WTC11 (cell line): Measurements from ENCODE around the gene NOC2L. TPM values are rescaled to one million over a fixed set of nuclear protein-coding genes. Genes with fewer than 3 reads are reported as not detected.

Experiments used
- ATAC-seq: fragments of 200-7000 bp; cut with Tn5 transposase; 2 replicates; pipeline ENCODE4 v1.10.0; 2021; ENCODE audit warnings: mild to moderate bottlenecking, moderate library complexity
- CTCF ChIA-PET: fragments of 300-600 bp; sonication (Branson Sonifier 250); formaldehyde crosslinking; loops from one replicate; lab custom pipeline; 2021; ENCODE audit warnings: antibody characterized with exemption; lab: Charles Lee
- POLR2A ChIA-PET: fragments of 350-600 bp; sonication (Branson Sonifier 250); formaldehyde crosslinking; loops from one replicate; lab custom pipeline; 2021; ENCODE audit warnings: antibody characterized with exemption; lab: Charles Lee
- DNase-seq: peaks from one replicate; pipeline ENCODE4 v3.0.0; 2021; ENCODE audit warnings: low spot score
- H3K27ac Mint-ChIP-seq: 2 replicates; pipeline ENCODE4 v1.8.0; 2021; ENCODE audit warnings: mixed read lengths
- H3K27me3 Mint-ChIP-seq: 2 replicates; pipeline ENCODE4 v1.8.0; 2021; ENCODE audit warnings: low read depth, mild to moderate bottlenecking, moderate library complexity, mixed read lengths
- H3K36me3 Mint-ChIP-seq: 2 replicates; pipeline ENCODE4 v1.8.0; 2021; ENCODE audit warnings: mixed read lengths
- H3K4me1 Mint-ChIP-seq: 2 replicates; pipeline ENCODE4 v1.8.0; 2022; ENCODE audit warnings: mixed read lengths
- H3K4me3 Mint-ChIP-seq: 2 replicates; pipeline ENCODE4 v1.8.0; 2021; ENCODE audit warnings: mild to moderate bottlenecking, moderate library complexity, mixed read lengths
- H3K9me3 Mint-ChIP-seq: 2 replicates; pipeline ENCODE4 v1.8.0; 2021; ENCODE audit warnings: mixed read lengths
- AFF4 ChIP-seq: sonication (generic); formaldehyde crosslinking; IDR thresholded peaks from 2 replicates; pipeline ENCODE4 v1.8.1; 2023; ENCODE audit warnings: mild to moderate bottlenecking, missing genetic modification reagents, borderline replicate concordance
- CDX4 ChIP-seq: fragments of 250-450 bp; sonication (Bioruptor Pico); IDR thresholded peaks from 2 replicates; pipeline ENCODE4 v1.9.0; 2021; ENCODE audit warnings: moderate library complexity, mild to moderate bottlenecking, inconsistent platforms, borderline replicate concordance
- ELF4 ChIP-seq: sonication (generic); formaldehyde crosslinking; IDR thresholded peaks from 2 replicates; pipeline ENCODE4 v1.8.1; 2022; ENCODE audit warnings: low read depth, mild to moderate bottlenecking, moderate library complexity, missing genetic modification reagents
- GABPB1 ChIP-seq: sonication (generic); formaldehyde crosslinking; IDR thresholded peaks from 2 replicates; pipeline ENCODE4 v1.8.1; 2023; ENCODE audit warnings: mild to moderate bottlenecking, missing genetic modification reagents
- GRHL2 ChIP-seq: fragments of 250-450 bp; sonication (Bioruptor Pico); IDR thresholded peaks from 2 replicates; pipeline ENCODE4 v1.8.0; 2022; ENCODE audit warnings: mild to moderate bottlenecking, moderate library complexity; ENCODE audit not compliant: insufficient replicate concordance, severe bottlenecking
- JUN ChIP-seq: sonication (generic); formaldehyde crosslinking; IDR thresholded peaks from 2 replicates; pipeline ENCODE4 v1.8.0; 2023; ENCODE audit warnings: mild to moderate bottlenecking, missing genetic modification reagents
- MAX ChIP-seq: sonication (generic); formaldehyde crosslinking; IDR thresholded peaks from 2 replicates; pipeline ENCODE4 v1.8.0; 2022; ENCODE audit warnings: mild to moderate bottlenecking, missing genetic modification reagents
- PRDM15 ChIP-seq: sonication (generic); formaldehyde crosslinking; IDR thresholded peaks from 2 replicates; pipeline ENCODE4 v1.8.0; 2022; ENCODE audit warnings: missing genetic modification reagents
- SMAD3 ChIP-seq: sonication (generic); formaldehyde crosslinking; IDR thresholded peaks from 2 replicates; pipeline ENCODE4 v1.8.0; 2022; ENCODE audit warnings: missing genetic modification reagents, mild to moderate bottlenecking, borderline replicate concordance
- TCF7 ChIP-seq: sonication (generic); formaldehyde crosslinking; IDR thresholded peaks from 2 replicates; pipeline ENCODE4 v1.8.0; 2022; ENCODE audit warnings: mild to moderate bottlenecking, low read depth, missing genetic modification reagents, moderate library complexity
- TEAD4 ChIP-seq: sonication (generic); formaldehyde crosslinking; IDR thresholded peaks from 2 replicates; pipeline ENCODE4 v1.8.0; 2022; ENCODE audit warnings: mild to moderate bottlenecking, missing genetic modification reagents
- TP53 ChIP-seq: sonication (generic); formaldehyde crosslinking; IDR thresholded peaks from 2 replicates; pipeline ENCODE4 v1.8.1; 2023; ENCODE audit warnings: mild to moderate bottlenecking, missing genetic modification reagents
- ZBTB43 ChIP-seq: sonication (generic); formaldehyde crosslinking; IDR thresholded peaks from 2 replicates; pipeline ENCODE4 v1.8.1; 2023; ENCODE audit warnings: mild to moderate bottlenecking, missing genetic modification reagents
- ZNF263 ChIP-seq: sonication (generic); formaldehyde crosslinking; IDR thresholded peaks from 2 replicates; pipeline ENCODE4 v1.8.1; 2022; ENCODE audit warnings: low read depth, mild to moderate bottlenecking, moderate library complexity, missing genetic modification reagents
- ZNF532 ChIP-seq: fragments of 250-450 bp; sonication (Bioruptor Pico); IDR thresholded peaks from 2 replicates; pipeline ENCODE4 v1.9.0; 2021; ENCODE audit warnings: mild to moderate bottlenecking, borderline replicate concordance
- total RNA-seq: library from RNA; stranded (reverse); gene quantifications from 3 replicates; pipeline ENCODE4 v1.2.3, GENCODE V29; 2021

The NOC2L gene
- total RNA-seq, 1 experiment from 2014 or later, result 182 TPM

- Mint-ChIP-seq H3K9me3 (no peaks in the 10 kb centered on the region), H3K4me3 (peak overlapping the region; percentile 12; the same call in 1 of the 2 replicates), H3K27ac (no peak overlapping the region), H3K36me3 (no peaks in the 10 kb centered on the region), H3K27me3 (peaks cover 85% of the 10 kb centered on the region), H3K4me1 (peaks cover 16% of the 10 kb centered on the region)
- ChIA-PET CTCF (interaction anchor here (0.7 to 3.7 kb wide), 8 partner anchors 9 to 30 kb away, joined by 3 to 27 read pairs (median 4); no protein-coding TSS in a partner anchor), POLR2A (interaction anchor here (1.0 kb wide), 1 partner anchor 12 kb away, joined by 3 read pairs; no protein-coding TSS in a partner anchor)
- ATAC-seq, result peak; percentile 60
- peak; percentile 75 for DNase-seq
- TF ChIP-seq TEAD4 (CRISPR knock-in tag) (no peak), TP53 (CRISPR knock-in tag) (no peak), PRDM15 (CRISPR knock-in tag) (peak; percentile 35; the same call in 1 of the 2 replicates), GRHL2 (CRISPR knock-in tag) (no peak), GABPB1 (CRISPR knock-in tag) (0 out of 2 replicates have a peak, but pooled peaks have one; percentile 18)
Observed at GRCh38 chr1:921011-921837, 37.8 kb downstream of the NOC2L start.

- Mint-ChIP-seq H3K4me3 (peak overlapping the region; percentile 29; the same call in 1 of the 2 replicates), H3K27me3 (peaks cover 85% of the 10 kb centered on the region), H3K9me3 (no peaks in the 10 kb centered on the region), H3K36me3 (no peaks in the 10 kb centered on the region), H3K27ac (no peak overlapping the region), H3K4me1 (peaks cover 16% of the 10 kb centered on the region)
- TF ChIP-seq MAX (CRISPR knock-in tag) (no peak), JUN (no peak), ZNF263 (no peak)
- no peak for DNase-seq
- no peak for ATAC-seq
- ChIA-PET CTCF (interaction anchor here (0.7 to 3.7 kb wide), 9 partner anchors 10 to 51 kb away, joined by 3 to 27 read pairs (median 4); no protein-coding TSS in a partner anchor), POLR2A (interaction anchor here (1.0 kb wide), 1 partner anchor 13 kb away, joined by 3 read pairs; no protein-coding TSS in a partner anchor)
Observed at GRCh38 chr1:920521-920920, 38.5 kb downstream of the NOC2L start.

- Mint-ChIP-seq H3K27ac (no peak overlapping the region), H3K27me3 (peaks cover 85% of the 10 kb centered on the region)
- no peak for TF ChIP-seq AFF4 (CRISPR knock-in tag)
- no peak for TF ChIP-seq SMAD3
- TF ChIP-seq TCF7 (CRISPR knock-in tag), result no peak
- no peak for TF ChIP-seq ZNF532 (CRISPR knock-in tag)
- no peak for TF ChIP-seq ELF4 (CRISPR knock-in tag)
- TF ChIP-seq ZBTB43 (CRISPR knock-in tag), result no peak
- TF ChIP-seq CDX4 (CRISPR knock-in tag), result no peak
Observed at GRCh38 chr1:920010-920409, 39.0 kb downstream of the NOC2L start.

More at GRCh38 chr1:920010-920409, 39.0 kb downstream of the NOC2L start:
- Mint-ChIP-seq H3K4me3 (no peak overlapping the region), H3K9me3 (no peaks in the 10 kb centered on the region), H3K4me1 (peaks cover 16% of the 10 kb centered on the region), H3K36me3 (no peaks in the 10 kb centered on the region)
- POLR2A ChIA-PET, result interaction anchor here (1.0 kb wide), 1 partner anchor 13 kb away, joined by 3 read pairs; no protein-coding TSS in a partner anchor
- ATAC-seq (no peak), DNase-seq (no peak)
- CTCF ChIA-PET, result interaction anchor here (0.8 to 3.7 kb wide), 7 partner anchors 10 to 51 kb away, joined by 4 to 27 read pairs (median 4); no protein-coding TSS in a partner anchor
